HEK293 (cell line): ENCODE measurements around the gene PEF1.

Experiments
- CTCF ChIA-PET: fragments of 350-600 bp; formaldehyde crosslinking; extraction: SDS; loops from one replicate; lab custom pipeline; 2021; ENCODE audit warnings: antibody characterized with exemption; lab: Yijun Ruan, JAX
- POLR2A ChIA-PET: fragments of 300-600 bp; formaldehyde crosslinking; extraction: SDS; loops from one replicate; lab custom pipeline; 2020; ENCODE audit warnings: antibody characterized with exemption, inconsistent platforms; lab: Yijun Ruan, JAX
- H3K27ac ChIP-seq: fragments of 200-500 bp; sonication (Bioruptor generic); 2 replicates; pipeline ENCODE4 v1.5.1; 2014; ENCODE audit warnings: low read depth, low read length, control low read depth, inconsistent platforms; ENCODE audit errors: extremely low read depth
- H3K36me3 ChIP-seq, 2 experiments: fragments of 200-500 bp in 1 of 2; sonication (Bioruptor generic) in 1 of 2; 1 replicate in 1 of 2; 2 replicates in 1 of 2; pipeline ENCODE4 v1.5.1; 2014 to 2017; ENCODE audit warnings: inconsistent platforms in 2 of 2, low read length in 2 of 2; ENCODE audit not compliant: control insufficient read depth in 2 of 2, insufficient read depth in 1 of 2
- H3K4me1 ChIP-seq: fragments of 200-500 bp; sonication (Bioruptor generic); 2 replicates; pipeline ENCODE4 v1.5.1; 2014; ENCODE audit warnings: mild to moderate bottlenecking, low read length, inconsistent platforms; ENCODE audit not compliant: control insufficient read depth, insufficient read depth
- H3K4me3 ChIP-seq: 2 replicates; pipeline ENCODE4 v1.5.1; 2011; ENCODE audit warnings: low read depth, mild to moderate bottlenecking, control low read depth, low read length, moderate library complexity
- H3K9me3 ChIP-seq: fragments of 200-500 bp; sonication (Bioruptor generic); 2 replicates; pipeline ENCODE4 v1.5.1; 2014; ENCODE audit warnings: low read depth, low read length, inconsistent platforms; ENCODE audit not compliant: control insufficient read depth, insufficient read depth
- GLIS1 ChIP-seq: fragments of 450-650 bp; formaldehyde crosslinking; IDR thresholded peaks from 2 replicates; pipeline ENCODE4 v1.5.1; 2016; ENCODE audit warnings: missing biosample characterization, missing genetic modification characterization
- GLIS2 ChIP-seq: fragments of 450-650 bp; formaldehyde crosslinking; IDR thresholded peaks from 2 replicates; pipeline ENCODE4 v1.5.1; 2016; ENCODE audit warnings: missing biosample characterization, missing genetic modification characterization
- MYNN ChIP-seq: fragments of 450-650 bp; formaldehyde crosslinking; IDR thresholded peaks from 2 replicates; pipeline ENCODE4 v1.5.1; 2016; ENCODE audit warnings: missing biosample characterization, missing genetic modification characterization, borderline replicate concordance
- ZBTB20 ChIP-seq: fragments of 450-650 bp; formaldehyde crosslinking; IDR thresholded peaks from 2 replicates; pipeline ENCODE4 v1.5.1; 2016; ENCODE audit warnings: missing biosample characterization, missing genetic modification characterization
- ZFHX2 ChIP-seq: fragments of 450-650 bp; formaldehyde crosslinking; conservative IDR thresholded peaks from 2 replicates; pipeline ENCODE4 v1.5.1; 2016; ENCODE audit warnings: missing biosample characterization, missing genetic modification characterization
- ZFP37 ChIP-seq: fragments of 450-650 bp; formaldehyde crosslinking; IDR thresholded peaks from 2 replicates; pipeline ENCODE4 v1.5.1; 2016; ENCODE audit warnings: missing biosample characterization, missing genetic modification characterization
- ZIC2 ChIP-seq: fragments of 450-650 bp; formaldehyde crosslinking; IDR thresholded peaks from 2 replicates; pipeline ENCODE4 v1.5.1; 2016; ENCODE audit warnings: missing biosample characterization, missing genetic modification characterization
- ZNF16 ChIP-seq: fragments of 450-650 bp; formaldehyde crosslinking; IDR thresholded peaks from 2 replicates; pipeline ENCODE4 v1.5.1; 2016; ENCODE audit warnings: low read depth, missing biosample characterization, missing genetic modification characterization
- ZNF311 ChIP-seq: fragments of 450-650 bp; formaldehyde crosslinking; IDR thresholded peaks from 2 replicates; pipeline ENCODE4 v1.5.1; 2017; ENCODE audit warnings: missing biosample characterization, missing genetic modification characterization, borderline replicate concordance
- ZNF341 ChIP-seq: fragments of 450-650 bp; formaldehyde crosslinking; IDR thresholded peaks from 2 replicates; pipeline ENCODE4; 2016; ENCODE audit warnings: low read depth, missing biosample characterization, missing genetic modification characterization
- ZNF350 ChIP-seq: fragments of 450-650 bp; formaldehyde crosslinking; IDR thresholded peaks from 2 replicates; pipeline ENCODE4 v1.5.0; 2017; ENCODE audit warnings: missing biosample characterization, mild to moderate bottlenecking, missing genetic modification characterization
- ZNF366 ChIP-seq: fragments of 450-650 bp; formaldehyde crosslinking; conservative IDR thresholded peaks from 2 replicates; pipeline ENCODE4 v1.5.1; 2016; ENCODE audit warnings: missing biosample characterization, missing genetic modification characterization
- ZNF404 ChIP-seq: fragments of 450-650 bp; formaldehyde crosslinking; IDR thresholded peaks from 2 replicates; pipeline ENCODE4 v1.5.1; 2017; ENCODE audit warnings: missing biosample characterization, missing genetic modification characterization
- ZNF530 ChIP-seq: fragments of 450-650 bp; formaldehyde crosslinking; IDR thresholded peaks from 2 replicates; pipeline ENCODE4 v1.5.1; 2016; ENCODE audit warnings: low read depth, missing biosample characterization, missing genetic modification characterization
- ZNF560 ChIP-seq: fragments of 450-650 bp; formaldehyde crosslinking; IDR thresholded peaks from 2 replicates; pipeline ENCODE4 v1.5.1; 2017; ENCODE audit warnings: missing biosample characterization, missing genetic modification characterization, borderline replicate concordance
- ZNF561 ChIP-seq: fragments of 450-650 bp; IDR thresholded peaks from 2 replicates; pipeline ENCODE4 v1.5.1; 2018; ENCODE audit warnings: missing biosample characterization, missing genetic modification characterization, borderline replicate concordance
- ZNF571 ChIP-seq: fragments of 450-650 bp; formaldehyde crosslinking; IDR thresholded peaks from 2 replicates; pipeline ENCODE4 v1.5.0; 2017; ENCODE audit warnings: missing biosample characterization, missing genetic modification characterization
- ZNF580 ChIP-seq: fragments of 450-650 bp; formaldehyde crosslinking; IDR thresholded peaks from 2 replicates; pipeline ENCODE4 v1.5.1; 2016; ENCODE audit warnings: missing biosample characterization, missing genetic modification characterization
- ZNF670 ChIP-seq: fragments of 450-650 bp; formaldehyde crosslinking; IDR thresholded peaks from 2 replicates; pipeline ENCODE4 v1.5.1; 2016; ENCODE audit warnings: missing biosample characterization, missing genetic modification characterization, low read depth
- ZNF692 ChIP-seq: fragments of 450-650 bp; formaldehyde crosslinking; IDR thresholded peaks from 2 replicates; pipeline ENCODE4 v1.5.1; 2016; ENCODE audit warnings: missing biosample characterization, missing genetic modification characterization
- TF ChIP-seq, protein P1 (sequence below): fragments of 450-650 bp; formaldehyde crosslinking; IDR thresholded peaks from 2 replicates; pipeline ENCODE4 v1.5.1; 2017; ENCODE audit warnings: missing biosample characterization, missing genetic modification characterization
- TF ChIP-seq, protein P2 (sequence below): fragments of 450-650 bp; formaldehyde crosslinking; IDR thresholded peaks from 2 replicates; pipeline ENCODE4 v1.5.1; 2016; ENCODE audit warnings: missing biosample characterization, missing genetic modification characterization
- TF ChIP-seq, protein P3 (sequence below): fragments of 450-650 bp; formaldehyde crosslinking; IDR thresholded peaks from 2 replicates; pipeline ENCODE4 v1.5.1; 2016; ENCODE audit warnings: missing biosample characterization, missing genetic modification characterization

PEF1 gene

DNA sequence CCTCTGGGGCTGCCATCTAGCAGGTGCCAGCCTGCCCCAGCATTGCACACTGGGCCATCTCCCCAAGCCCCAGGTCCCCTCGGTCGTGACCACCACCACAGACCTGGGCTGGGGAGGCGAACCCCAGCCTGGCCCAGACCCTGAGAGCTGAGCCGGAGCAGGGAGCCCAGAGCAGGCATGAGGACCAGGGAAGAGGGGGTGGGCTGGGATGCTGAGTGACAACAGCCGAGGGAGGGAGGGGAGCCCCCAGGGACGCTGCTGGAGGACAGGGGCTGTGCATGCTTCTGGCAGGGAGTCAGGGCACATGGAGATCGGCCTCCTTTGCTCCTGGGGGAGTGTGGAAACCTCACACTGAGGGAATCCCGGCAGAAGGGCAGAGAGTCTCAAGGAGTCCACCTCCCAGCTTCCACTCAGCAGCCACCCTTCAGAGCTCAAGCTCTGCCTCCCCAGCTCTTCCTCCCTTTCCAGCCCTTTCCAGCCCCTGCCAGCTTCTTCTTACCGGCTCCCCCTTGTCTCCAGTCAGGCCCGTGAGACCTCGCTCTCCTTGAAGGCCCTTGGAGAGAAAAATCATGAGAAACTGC lies 23.7 kb upstream of the PEF1 start:
- Histone ChIP-seq H3K4me1 (peaks cover 5% of the 10 kb centered on the region), H3K27ac (no peak overlapping the region), H3K36me3 (no peaks in the 10 kb centered on the region), H3K9me3 (no peaks in the 10 kb centered on the region), H3K4me3 (no peak overlapping the region)
- POLR2A ChIA-PET = interaction anchor here (0.6 kb wide), 1 partner anchor 14 kb away, joined by 6 read pairs; no protein-coding TSS in a partner anchor
- CTCF ChIA-PET = interaction anchor here (8.2 kb wide), 1 partner anchor 122 kb away, joined by 99 read pairs; no protein-coding TSS in a partner anchor
- TF ChIP-seq ZIC2 (tag by site-specific recombination) (0 out of 2 replicates have a peak, but pooled peaks have one; percentile 12), ZNF404 (tag by site-specific recombination) (no peak)
- TF ChIP-seq, protein P1, sequence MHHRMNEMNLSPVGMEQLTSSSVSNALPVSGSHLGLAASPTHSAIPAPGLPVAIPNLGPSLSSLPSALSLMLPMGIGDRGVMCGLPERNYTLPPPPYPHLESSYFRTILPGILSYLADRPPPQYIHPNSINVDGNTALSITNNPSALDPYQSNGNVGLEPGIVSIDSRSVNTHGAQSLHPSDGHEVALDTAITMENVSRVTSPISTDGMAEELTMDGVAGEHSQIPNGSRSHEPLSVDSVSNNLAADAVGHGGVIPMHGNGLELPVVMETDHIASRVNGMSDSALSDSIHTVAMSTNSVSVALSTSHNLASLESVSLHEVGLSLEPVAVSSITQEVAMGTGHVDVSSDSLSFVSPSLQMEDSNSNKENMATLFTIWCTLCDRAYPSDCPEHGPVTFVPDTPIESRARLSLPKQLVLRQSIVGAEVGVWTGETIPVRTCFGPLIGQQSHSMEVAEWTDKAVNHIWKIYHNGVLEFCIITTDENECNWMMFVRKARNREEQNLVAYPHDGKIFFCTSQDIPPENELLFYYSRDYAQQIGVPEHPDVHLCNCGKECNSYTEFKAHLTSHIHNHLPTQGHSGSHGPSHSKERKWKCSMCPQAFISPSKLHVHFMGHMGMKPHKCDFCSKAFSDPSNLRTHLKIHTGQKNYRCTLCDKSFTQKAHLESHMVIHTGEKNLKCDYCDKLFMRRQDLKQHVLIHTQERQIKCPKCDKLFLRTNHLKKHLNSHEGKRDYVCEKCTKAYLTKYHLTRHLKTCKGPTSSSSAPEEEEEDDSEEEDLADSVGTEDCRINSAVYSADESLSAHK (tag by site-specific recombination) = peak; percentile 51; the same call in 1 of the 2 replicates

- Histone ChIP-seq H3K36me3 (no peaks in the 10 kb centered on the region), H3K4me1 (peaks cover 5% of the 10 kb centered on the region)
These were observed 22.5 kb upstream of the PEF1 start for GRCh38 chr1:31667065-31667785.

DNA sequence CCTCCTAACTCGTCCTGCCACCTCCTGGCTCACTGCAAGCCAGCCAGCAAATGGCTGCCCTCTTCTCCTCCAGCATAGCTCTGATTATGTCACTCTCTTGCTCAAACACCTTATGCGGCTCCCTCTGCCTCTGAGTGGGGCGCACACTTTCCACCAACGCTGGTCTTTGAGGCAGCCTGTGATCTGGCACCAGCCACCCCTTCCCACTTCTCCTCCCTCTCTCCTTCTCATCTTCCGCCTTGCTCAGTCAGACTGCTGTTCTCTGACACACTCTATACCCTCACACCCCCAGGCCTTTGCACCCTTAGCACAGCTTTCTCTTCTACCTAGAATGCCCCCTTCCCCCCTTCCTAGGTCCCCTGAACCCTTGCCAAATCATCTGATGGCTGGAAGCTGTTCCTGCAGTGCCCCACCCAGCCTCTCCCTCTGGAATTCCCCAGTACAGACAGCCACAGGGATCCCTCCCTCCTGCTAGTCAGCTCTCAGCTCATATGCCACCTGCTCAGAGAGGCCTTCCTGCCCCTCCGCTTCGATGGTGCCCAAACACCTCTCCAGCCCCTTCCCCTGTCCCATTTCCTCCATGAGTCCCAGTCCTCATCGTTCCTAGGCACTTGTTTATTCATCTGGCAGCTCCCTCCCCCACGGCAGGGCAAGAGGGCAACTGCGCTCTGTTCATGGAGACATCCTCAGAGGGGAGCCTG lies 21.7 kb upstream of the PEF1 start:
- POLR2A ChIA-PET = interaction anchor here (1.0 to 1.5 kb wide), 2 partner anchors 34 to 122 kb away, joined by 4 read pairs; no protein-coding TSS in a partner anchor
- Histone ChIP-seq H3K27ac (no peak overlapping the region), H3K36me3 (no peaks in the 10 kb centered on the region)
- peak; percentile 62; the same call in 1 of the 2 replicates for TF ChIP-seq ZNF16
- TF ChIP-seq GLIS2 (tag by site-specific recombination) = peak; percentile 33; the same call in 1 of the 2 replicates
- peak; percentile 89 for TF ChIP-seq ZNF341
- TF ChIP-seq, protein P2, sequence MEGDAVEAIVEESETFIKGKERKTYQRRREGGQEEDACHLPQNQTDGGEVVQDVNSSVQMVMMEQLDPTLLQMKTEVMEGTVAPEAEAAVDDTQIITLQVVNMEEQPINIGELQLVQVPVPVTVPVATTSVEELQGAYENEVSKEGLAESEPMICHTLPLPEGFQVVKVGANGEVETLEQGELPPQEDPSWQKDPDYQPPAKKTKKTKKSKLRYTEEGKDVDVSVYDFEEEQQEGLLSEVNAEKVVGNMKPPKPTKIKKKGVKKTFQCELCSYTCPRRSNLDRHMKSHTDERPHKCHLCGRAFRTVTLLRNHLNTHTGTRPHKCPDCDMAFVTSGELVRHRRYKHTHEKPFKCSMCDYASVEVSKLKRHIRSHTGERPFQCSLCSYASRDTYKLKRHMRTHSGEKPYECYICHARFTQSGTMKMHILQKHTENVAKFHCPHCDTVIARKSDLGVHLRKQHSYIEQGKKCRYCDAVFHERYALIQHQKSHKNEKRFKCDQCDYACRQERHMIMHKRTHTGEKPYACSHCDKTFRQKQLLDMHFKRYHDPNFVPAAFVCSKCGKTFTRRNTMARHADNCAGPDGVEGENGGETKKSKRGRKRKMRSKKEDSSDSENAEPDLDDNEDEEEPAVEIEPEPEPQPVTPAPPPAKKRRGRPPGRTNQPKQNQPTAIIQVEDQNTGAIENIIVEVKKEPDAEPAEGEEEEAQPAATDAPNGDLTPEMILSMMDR (tag by site-specific recombination) = peak; percentile 11; the same call in 1 of the 2 replicates
- 0 out of 2 replicates have a peak, but pooled peaks have one; percentile 28 for TF ChIP-seq ZFHX2 (tag by site-specific recombination)
- no peak for TF ChIP-seq MYNN (tag by site-specific recombination)
- TF ChIP-seq, protein P3, sequence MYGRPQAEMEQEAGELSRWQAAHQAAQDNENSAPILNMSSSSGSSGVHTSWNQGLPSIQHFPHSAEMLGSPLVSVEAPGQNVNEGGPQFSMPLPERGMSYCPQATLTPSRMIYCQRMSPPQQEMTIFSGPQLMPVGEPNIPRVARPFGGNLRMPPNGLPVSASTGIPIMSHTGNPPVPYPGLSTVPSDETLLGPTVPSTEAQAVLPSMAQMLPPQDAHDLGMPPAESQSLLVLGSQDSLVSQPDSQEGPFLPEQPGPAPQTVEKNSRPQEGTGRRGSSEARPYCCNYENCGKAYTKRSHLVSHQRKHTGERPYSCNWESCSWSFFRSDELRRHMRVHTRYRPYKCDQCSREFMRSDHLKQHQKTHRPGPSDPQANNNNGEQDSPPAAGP = 0 out of 2 replicates have a peak, but pooled peaks have one; percentile 43
- TF ChIP-seq ZNF350 (tag by site-specific recombination) = no peak
- TF ChIP-seq ZNF366 = peak; percentile 60
- peak; percentile 16; the same call in 1 of the 2 replicates for TF ChIP-seq ZBTB20 (tag by site-specific recombination)

More at GRCh38 chr1:31667065-31667785, 22.5 kb upstream of the PEF1 start:
- no peak overlapping the region for H3K27ac ChIP-seq
- ChIA-PET CTCF (interaction anchor here (0.6 to 8.2 kb wide), 7 partner anchors 34 to 394 kb away, joined by 3 to 99 read pairs (median 23); no protein-coding TSS in a partner anchor), POLR2A (interaction anchor here (1.0 to 1.5 kb wide), 2 partner anchors 34 to 122 kb away, joined by 4 read pairs; no protein-coding TSS in a partner anchor)
- TF ChIP-seq ZNF571 (tag by site-specific recombination) (no peak), ZNF670 (tag by site-specific recombination) (no peak), ZNF530 (tag by site-specific recombination) (no peak), ZIC2 (tag by site-specific recombination) (peak; percentile 38), ZNF580 (no peak), GLIS1 (tag by site-specific recombination) (peak; percentile 46), ZFP37 (tag by site-specific recombination) (no peak), ZNF560 (tag by site-specific recombination) (no peak), ZNF692 (tag by site-specific recombination) (no peak), ZNF311 (tag by site-specific recombination) (no peak), ZNF561 (tag by site-specific recombination) (no peak)
- H3K4me3 ChIP-seq = no peak overlapping the region
- H3K9me3 ChIP-seq = no peaks in the 10 kb centered on the region

More for the DNA sequence above, 21.7 kb upstream of the PEF1 start:
- CTCF ChIA-PET = interaction anchor here (0.6 to 8.2 kb wide), 10 partner anchors 35 to 394 kb away, joined by 3 to 99 read pairs (median 12); no protein-coding TSS in a partner anchor
- Histone ChIP-seq H3K4me3 (no peak overlapping the region), H3K9me3 (no peaks in the 10 kb centered on the region), H3K4me1 (peaks cover 5% of the 10 kb centered on the region)
